ENCODE data around the gene CDH13. TPM values are rescaled to one million over a fixed set of nuclear protein-coding genes. Genes with fewer than 3 reads are reported as not detected.

Gene CDH13
- total RNA-seq, 1 donor: 102 TPM

DNA sequence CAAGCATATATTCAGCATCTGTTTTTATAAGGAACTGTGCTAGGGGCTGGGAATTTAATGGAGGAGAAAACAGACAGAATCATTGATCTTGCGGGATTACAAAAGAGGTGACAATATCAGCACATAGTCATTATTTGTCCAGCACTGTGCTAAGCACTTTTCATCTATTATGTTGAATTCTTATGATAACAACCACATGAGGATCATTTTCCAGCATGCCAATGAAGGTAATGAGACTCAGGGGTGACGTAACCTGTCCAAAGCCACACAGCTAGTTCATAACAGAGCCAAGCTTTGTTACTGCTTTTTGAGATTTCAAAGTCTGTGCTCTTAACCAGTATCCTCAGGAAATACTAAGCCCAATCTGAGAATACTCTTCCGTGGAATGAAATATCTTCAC is 503.3 kb downstream of the CDH13 start:
- Histone ChIP-seq H3K9me3 (ENCODE audit: low read depth, low read length) (peaks cover 4% of the 10 kb centered on the region), H3K27me3 (ENCODE audit: insufficient read depth, low read length) (no peaks in the 10 kb centered on the region), H3K27ac (ENCODE audit: low read depth, low read length) (no peak overlapping the region), H3K4me3 (ENCODE audit: insufficient read depth, low read length) (no peak overlapping the region), H3K79me2 (ENCODE audit: insufficient read depth, low read length) (no peaks in the 10 kb centered on the region), H4K20me1 (ENCODE audit: insufficient read depth, low read length) (no peaks in the 10 kb centered on the region), H3K4me2 (ENCODE audit: insufficient read depth, low read length) (no peak overlapping the region), H3K4me1 (ENCODE audit: insufficient read depth, low read length) (no peaks in the 10 kb centered on the region), H2AFZ (ENCODE audit: low read length) (no peak overlapping the region), H3K36me3 (ENCODE audit: insufficient read depth, low read length) (no peaks in the 10 kb centered on the region)
- DNase-seq (ENCODE audit: insufficient read length, low spot score, missing footprints): no peak
- TF ChIP-seq, protein P1, sequence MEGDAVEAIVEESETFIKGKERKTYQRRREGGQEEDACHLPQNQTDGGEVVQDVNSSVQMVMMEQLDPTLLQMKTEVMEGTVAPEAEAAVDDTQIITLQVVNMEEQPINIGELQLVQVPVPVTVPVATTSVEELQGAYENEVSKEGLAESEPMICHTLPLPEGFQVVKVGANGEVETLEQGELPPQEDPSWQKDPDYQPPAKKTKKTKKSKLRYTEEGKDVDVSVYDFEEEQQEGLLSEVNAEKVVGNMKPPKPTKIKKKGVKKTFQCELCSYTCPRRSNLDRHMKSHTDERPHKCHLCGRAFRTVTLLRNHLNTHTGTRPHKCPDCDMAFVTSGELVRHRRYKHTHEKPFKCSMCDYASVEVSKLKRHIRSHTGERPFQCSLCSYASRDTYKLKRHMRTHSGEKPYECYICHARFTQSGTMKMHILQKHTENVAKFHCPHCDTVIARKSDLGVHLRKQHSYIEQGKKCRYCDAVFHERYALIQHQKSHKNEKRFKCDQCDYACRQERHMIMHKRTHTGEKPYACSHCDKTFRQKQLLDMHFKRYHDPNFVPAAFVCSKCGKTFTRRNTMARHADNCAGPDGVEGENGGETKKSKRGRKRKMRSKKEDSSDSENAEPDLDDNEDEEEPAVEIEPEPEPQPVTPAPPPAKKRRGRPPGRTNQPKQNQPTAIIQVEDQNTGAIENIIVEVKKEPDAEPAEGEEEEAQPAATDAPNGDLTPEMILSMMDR (IDR thresholded peaks at IDR 0.05; ENCODE audit: extremely low read depth, low read depth, low read length): no peak

DNA sequence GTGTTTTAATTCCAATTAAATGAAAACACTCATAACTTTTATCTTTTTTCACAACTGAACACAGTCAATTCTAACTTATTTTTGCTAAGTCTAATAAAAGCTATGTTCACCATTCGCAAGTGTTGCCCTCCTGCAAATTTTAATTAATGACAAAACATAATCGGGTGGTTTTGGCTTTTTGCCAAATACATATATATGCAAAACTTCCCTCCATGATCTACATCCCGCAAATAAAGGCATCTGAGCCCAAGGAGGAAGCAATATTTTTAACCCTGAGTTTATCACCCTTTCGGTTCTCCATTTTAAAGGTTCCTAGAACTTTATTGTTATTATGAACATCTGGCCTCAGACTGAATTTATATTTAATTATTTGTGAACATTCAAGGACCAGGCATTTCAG is 507.9 kb downstream of the CDH13 start:
- TF ChIP-seq, protein P1 (IDR thresholded peaks at IDR 0.05; ENCODE audit: extremely low read depth, low read depth, low read length): no peak
- no peak for DNase-seq (ENCODE audit: insufficient read length, low spot score, missing footprints)
- H3K4me2 ChIP-seq (ENCODE audit: insufficient read depth, low read length): no peak overlapping the region
- H3K4me3 ChIP-seq (ENCODE audit: insufficient read depth, low read length): no peak overlapping the region
- no peaks in the 10 kb centered on the region for H4K20me1 ChIP-seq (ENCODE audit: insufficient read depth, low read length)
- H3K27ac ChIP-seq (ENCODE audit: low read depth, low read length): no peak overlapping the region
- no peaks in the 10 kb centered on the region for H3K27me3 ChIP-seq (ENCODE audit: insufficient read depth, low read length)
- H3K4me1 ChIP-seq (ENCODE audit: insufficient read depth, low read length): peaks cover 7% of the 10 kb centered on the region
- no peaks in the 10 kb centered on the region for H3K9me3 ChIP-seq (ENCODE audit: low read depth, low read length)
- H3K79me2 ChIP-seq (ENCODE audit: insufficient read depth, low read length): no peaks in the 10 kb centered on the region
- no peaks in the 10 kb centered on the region for H3K36me3 ChIP-seq (ENCODE audit: insufficient read depth, low read length)
- H2AFZ ChIP-seq (ENCODE audit: low read length): no peak overlapping the region

DNA sequence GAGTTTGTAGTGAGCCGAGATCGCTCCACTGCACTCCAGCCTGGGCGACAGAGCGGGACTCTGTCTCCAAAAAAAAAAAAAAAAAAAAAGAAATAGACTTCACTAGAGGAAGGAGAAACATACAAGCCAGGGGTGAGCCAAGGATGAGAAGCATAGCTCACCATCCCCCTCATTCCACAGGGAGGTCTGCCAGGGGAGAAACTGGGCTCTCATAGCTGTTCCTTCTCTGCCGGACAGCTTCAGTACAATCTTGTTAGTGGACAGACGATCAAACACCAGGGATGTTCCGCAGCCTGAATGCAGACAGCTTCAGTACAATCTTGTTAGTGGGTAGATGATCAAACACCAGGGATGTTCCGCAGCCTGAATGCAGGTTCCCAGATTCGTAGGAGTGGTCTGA is 509.6 kb downstream of the CDH13 start:
- Histone ChIP-seq H3K79me2 (ENCODE audit: insufficient read depth, low read length) (no peaks in the 10 kb centered on the region), H3K36me3 (ENCODE audit: insufficient read depth, low read length) (no peaks in the 10 kb centered on the region), H2AFZ (ENCODE audit: low read length) (no peak overlapping the region), H3K27me3 (ENCODE audit: insufficient read depth, low read length) (no peaks in the 10 kb centered on the region), H4K20me1 (ENCODE audit: insufficient read depth, low read length) (no peaks in the 10 kb centered on the region), H3K4me2 (ENCODE audit: insufficient read depth, low read length) (no peak overlapping the region), H3K4me1 (ENCODE audit: insufficient read depth, low read length) (peaks cover 7% of the 10 kb centered on the region), H3K9me3 (ENCODE audit: low read depth, low read length) (no peaks in the 10 kb centered on the region), H3K4me3 (ENCODE audit: insufficient read depth, low read length) (no peak overlapping the region), H3K27ac (ENCODE audit: low read depth, low read length) (no peak overlapping the region)
- DNase-seq (ENCODE audit: insufficient read length, low spot score, missing footprints): no peak
- TF ChIP-seq, protein P1 (IDR thresholded peaks at IDR 0.05; ENCODE audit: extremely low read depth, low read depth, low read length): no peak

DNA sequence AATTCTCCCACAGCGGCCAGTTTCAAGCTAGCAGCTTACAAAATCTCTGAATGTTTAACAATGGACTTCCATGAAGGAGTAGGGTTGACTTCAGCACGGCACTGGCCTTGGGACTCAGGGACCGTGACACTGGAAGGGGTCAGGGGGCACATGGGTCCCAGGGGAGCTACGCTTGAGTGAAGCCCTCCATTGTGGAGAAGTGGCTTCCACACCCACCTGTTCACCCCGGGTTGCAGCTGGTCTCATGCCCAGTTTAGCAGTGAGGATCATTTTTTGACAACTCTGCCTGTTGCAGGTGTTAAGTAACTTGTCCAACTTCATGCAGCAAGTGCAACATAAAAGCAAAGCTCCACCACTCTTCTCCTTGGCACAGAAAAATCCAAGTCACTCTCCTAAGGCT is 510.2 kb downstream of the CDH13 start:
- no peaks in the 10 kb centered on the region for H3K9me3 ChIP-seq (ENCODE audit: low read depth, low read length)
- H3K4me1 ChIP-seq (ENCODE audit: insufficient read depth, low read length): peaks cover 7% of the 10 kb centered on the region
- TF ChIP-seq, protein P1 (IDR thresholded peaks at IDR 0.05; ENCODE audit: extremely low read depth, low read depth, low read length): no peak
- H4K20me1 ChIP-seq (ENCODE audit: insufficient read depth, low read length): no peaks in the 10 kb centered on the region
- H2AFZ ChIP-seq (ENCODE audit: low read length): peak overlapping the region; percentile 84
- DNase-seq (ENCODE audit: insufficient read length, low spot score, missing footprints): peak; percentile 42
- peak overlapping the region; percentile 65 for H3K27ac ChIP-seq (ENCODE audit: low read depth, low read length)
- peak overlapping the region; percentile 81 for H3K4me2 ChIP-seq (ENCODE audit: insufficient read depth, low read length)
- no peaks in the 10 kb centered on the region for H3K36me3 ChIP-seq (ENCODE audit: insufficient read depth, low read length)
- H3K4me3 ChIP-seq (ENCODE audit: insufficient read depth, low read length): peak overlapping the region; percentile 73
- H3K79me2 ChIP-seq (ENCODE audit: insufficient read depth, low read length): no peaks in the 10 kb centered on the region
- H3K27me3 ChIP-seq (ENCODE audit: insufficient read depth, low read length): no peaks in the 10 kb centered on the region
